ENCODE measurements around the gene DNAJA4.

- TF ChIP-seq GATA2 (IDR thresholded peaks at IDR 0.05; ENCODE audit: low read depth, low read length), result no peak
- no peak for TF ChIP-seq GATA3 (IDR thresholded peaks at IDR 0.05; ENCODE audit: low read depth, low read length)
These were observed 59.8 kb downstream of the DNAJA4 start for GRCh38 chr15:78324144-78324543.
